CD14-positive monocyte (primary cell): ENCODE results near the gene SPATS2L. TPM values are rescaled to one million over a fixed set of nuclear protein-coding genes. Genes with fewer than 3 reads are reported as not detected.

ENCODE experiments used
- DNase-seq, 3 donors: peaks; one replicate each; pipeline ENCODE4 v3.0.0-alpha.2; 2011 to 2022
- H2AFZ ChIP-seq: 2 replicates; pipeline ENCODE4 v1.6.0; 2012; ENCODE audit warnings: mild to moderate bottlenecking, low read depth, low read length, inconsistent platforms; ENCODE audit not compliant: insufficient read depth, poor library complexity, severe bottlenecking
- H3K27ac ChIP-seq, 2 donors: 1 replicate in 1 of 2; 2 replicates in 1 of 2; pipeline ENCODE4 v1.5.1; 2012 to 2013; ENCODE audit warnings: low read length in 2 of 2, control low read depth in 1 of 2, inconsistent platforms in 1 of 2, low read depth in 1 of 2, mild to moderate bottlenecking in 1 of 2
- H3K27me3 ChIP-seq, 2 donors: one replicate each; pipeline versions ENCODE4 v1.6.0 to v1.6.1; 2011 to 2013; ENCODE audit warnings: low read length in 2 of 2; ENCODE audit not compliant: control insufficient read depth in 2 of 2, insufficient read depth in 2 of 2
- H3K36me3 ChIP-seq, 2 donors: replicated peaks in 1 of 2; 1 replicate in 1 of 2; 2 replicates in 1 of 2; pipeline versions ENCODE4 v1.5.1 to v1.6.1; 2012 to 2013; ENCODE audit warnings: low read length in 2 of 2, control low read depth in 1 of 2, inconsistent platforms in 1 of 2, mild to moderate bottlenecking in 1 of 2; ENCODE audit not compliant: insufficient read depth in 2 of 2, control insufficient read depth in 1 of 2
- H3K4me1 ChIP-seq, 2 donors: 1 replicate in 1 of 2; 2 replicates in 1 of 2; pipeline versions ENCODE4 v1.5.1 to v1.6.1; 2012 to 2013; ENCODE audit warnings: low read length in 2 of 2, control low read depth in 1 of 2, inconsistent platforms in 1 of 2, mild to moderate bottlenecking in 1 of 2, moderate library complexity in 1 of 2; ENCODE audit not compliant: insufficient read depth in 2 of 2, control insufficient read depth in 1 of 2
- H3K4me2 ChIP-seq: replicated peaks from 2 replicates; pipeline ENCODE3; 2012; ENCODE audit warnings: low read length, moderate library complexity, mild to moderate bottlenecking; ENCODE audit not compliant: poor library complexity, severe bottlenecking; ENCODE audit errors: extremely low read depth
- H3K4me3 ChIP-seq, 3 experiments: fragments of 200-600 bp in 1 of 3; sonication (generic) in 1 of 3; replicated peaks in 1 of 3; 1 replicate in 2 of 3; 2 replicates in 1 of 3; pipeline ENCODE4 v1.5.1; 2011 to 2013; ENCODE audit warnings: low read length in 3 of 3, mild to moderate bottlenecking in 3 of 3, control low read depth in 2 of 3, low read depth in 2 of 3, inconsistent platforms in 1 of 3, moderate library complexity in 1 of 3
- H3K79me2 ChIP-seq: 2 replicates; pipeline ENCODE4 v1.6.0; 2012; ENCODE audit warnings: mild to moderate bottlenecking, control low read depth, inconsistent platforms, low read length, moderate library complexity; ENCODE audit not compliant: insufficient read depth
- H3K9ac ChIP-seq: 2 replicates; pipeline ENCODE4 v1.6.0; 2017; ENCODE audit warnings: low read length, mild to moderate bottlenecking; ENCODE audit not compliant: insufficient read depth, poor library complexity, severe bottlenecking
- H3K9me3 ChIP-seq, 2 donors: replicated peaks in 1 of 2; 1 replicate in 1 of 2; 2 replicates in 1 of 2; pipeline versions ENCODE4 v1.5.1 to v1.6.1; 2012 to 2013; ENCODE audit warnings: low read length in 2 of 2, control low read depth in 1 of 2; ENCODE audit not compliant: control insufficient read depth in 1 of 2, insufficient read depth in 1 of 2
- H4K20me1 ChIP-seq: 2 replicates; pipeline ENCODE4 v1.6.0; 2012; ENCODE audit warnings: mild to moderate bottlenecking, low read length, control low read depth, moderate library complexity; ENCODE audit not compliant: insufficient read depth
- H3K27ac Mint-ChIP-seq, 7 donors: one replicate each; pipeline ENCODE4 v1.8.0; 2020; ENCODE audit warnings: mild to moderate bottlenecking in 7 of 7, mixed read lengths in 7 of 7, moderate library complexity in 6 of 7, inconsistent platforms in 2 of 7
- H3K27me3 Mint-ChIP-seq, 3 donors: one replicate each; pipeline ENCODE4 v1.8.0; 2021 to 2022; ENCODE audit warnings: low read depth in 3 of 3, mild to moderate bottlenecking in 3 of 3, mixed read lengths in 3 of 3, moderate library complexity in 3 of 3, inconsistent platforms in 1 of 3
- H3K36me3 Mint-ChIP-seq, 2 donors: one replicate each; pipeline ENCODE4 v1.8.0; 2020; ENCODE audit warnings: mixed read lengths in 2 of 2, inconsistent platforms in 1 of 2, mild to moderate bottlenecking in 1 of 2
- H3K4me1 Mint-ChIP-seq: one replicate; pipeline ENCODE4 v1.8.0; 2020; ENCODE audit warnings: mild to moderate bottlenecking, mixed read lengths
- H3K4me3 Mint-ChIP-seq, 2 donors: one replicate each; pipeline ENCODE4 v1.8.0; 2020; ENCODE audit warnings: mild to moderate bottlenecking in 2 of 2, mixed read lengths in 2 of 2, moderate library complexity in 1 of 2
- H3K9me3 Mint-ChIP-seq, 7 donors: one replicate each; pipeline ENCODE4 v1.8.0; 2020 to 2022; ENCODE audit warnings: mixed read lengths in 7 of 7, mild to moderate bottlenecking in 6 of 7, moderate library complexity in 6 of 7, inconsistent platforms in 2 of 7
- WGBS: methylation state at CpG from one replicate; pipeline ENCODE4 v1.1.5; 2013; ENCODE audit warnings: missing lambda C conversion rate; ENCODE audit not compliant: insufficient coverage; 5-methylcytosine and 5-hydroxymethylcytosine counted together
- intact Hi-C, 2 donors: fragments of 100-400 bp; cut with micrococcal nuclease; formaldehyde crosslinking; loops; one replicate each; pipeline versions ENCODE4 v1.15.0 to v1.15.1; 2023
- polyA plus RNA-seq, 3 donors: library from polyadenylated mRNA; depleted of rRNA in 1 of 3; unstranded in 2 of 3; stranded (reverse) in 1 of 3; fragments of 300-500 nt in 2 of 3; fragments of >200 nt in 1 of 3; fragmentation: Illumina TruSeq in 2 of 3; gene quantifications; 1 replicate in 2 of 3; 2 replicates in 1 of 3; pipeline ENCODE4 v1.2.3, GENCODE V29; 2012 to 2021
- TF ChIP-seq, protein P1 (sequence below): fragments of 200-600 bp; IDR thresholded peaks from one replicate; pipeline ENCODE4 v1.8.0; 2022; ENCODE audit warnings: antibody characterized with exemption, mild to moderate bottlenecking

Gene SPATS2L
- polyA plus RNA-seq, 3 donors = 2.7 to 5.2 (median 3.2) TPM

DNA sequence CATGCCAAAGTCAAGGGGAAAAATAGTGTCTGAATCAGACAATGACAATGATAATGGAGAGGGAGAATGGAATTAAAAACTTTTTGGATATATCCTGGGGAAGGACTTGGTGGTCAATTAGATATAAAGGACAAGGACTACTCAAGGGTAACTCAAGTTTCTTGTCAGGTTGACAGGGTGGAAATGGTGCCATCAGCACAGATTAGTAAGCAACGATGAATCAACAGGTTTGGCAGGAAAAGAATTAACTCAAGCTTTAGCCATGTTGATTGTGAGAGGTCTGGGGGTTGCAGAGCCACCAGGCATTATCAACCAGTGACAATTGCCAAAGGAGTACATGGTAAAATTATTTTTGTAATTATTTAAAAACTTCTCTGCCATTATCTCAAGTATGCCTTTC, 35.8 kb upstream of the SPATS2L start:
- H3K36me3 Mint-ChIP-seq = no peaks in the 10 kb centered on the region
- intact Hi-C loops = no loop called here
- no peak overlapping the region for H3K27ac Mint-ChIP-seq
- no peaks in the 10 kb centered on the region for H3K27me3 Mint-ChIP-seq
- H3K9me3 Mint-ChIP-seq = peaks cover 0 to 4% (median 0%) of the 10 kb centered on the region in 7 donors
- DNase-seq = no peak
- no peaks in the 10 kb centered on the region for H3K9me3 ChIP-seq
- no peaks in the 10 kb centered on the region for H3K27me3 ChIP-seq
- H3K9ac ChIP-seq = no peak overlapping the region
- TF ChIP-seq, protein P1, sequence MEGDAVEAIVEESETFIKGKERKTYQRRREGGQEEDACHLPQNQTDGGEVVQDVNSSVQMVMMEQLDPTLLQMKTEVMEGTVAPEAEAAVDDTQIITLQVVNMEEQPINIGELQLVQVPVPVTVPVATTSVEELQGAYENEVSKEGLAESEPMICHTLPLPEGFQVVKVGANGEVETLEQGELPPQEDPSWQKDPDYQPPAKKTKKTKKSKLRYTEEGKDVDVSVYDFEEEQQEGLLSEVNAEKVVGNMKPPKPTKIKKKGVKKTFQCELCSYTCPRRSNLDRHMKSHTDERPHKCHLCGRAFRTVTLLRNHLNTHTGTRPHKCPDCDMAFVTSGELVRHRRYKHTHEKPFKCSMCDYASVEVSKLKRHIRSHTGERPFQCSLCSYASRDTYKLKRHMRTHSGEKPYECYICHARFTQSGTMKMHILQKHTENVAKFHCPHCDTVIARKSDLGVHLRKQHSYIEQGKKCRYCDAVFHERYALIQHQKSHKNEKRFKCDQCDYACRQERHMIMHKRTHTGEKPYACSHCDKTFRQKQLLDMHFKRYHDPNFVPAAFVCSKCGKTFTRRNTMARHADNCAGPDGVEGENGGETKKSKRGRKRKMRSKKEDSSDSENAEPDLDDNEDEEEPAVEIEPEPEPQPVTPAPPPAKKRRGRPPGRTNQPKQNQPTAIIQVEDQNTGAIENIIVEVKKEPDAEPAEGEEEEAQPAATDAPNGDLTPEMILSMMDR = no peak
- H4K20me1 ChIP-seq = no peaks in the 10 kb centered on the region
- H3K27ac ChIP-seq = no peak overlapping the region
- no peak overlapping the region for H2AFZ ChIP-seq
- H3K4me1 Mint-ChIP-seq = no peaks in the 10 kb centered on the region
- H3K4me2 ChIP-seq = no peak overlapping the region
- H3K4me3 ChIP-seq = no peak overlapping the region
- no peaks in the 10 kb centered on the region for H3K4me1 ChIP-seq
- no CpG with 5 or more reads among the region's 1 CpG for WGBS
- H3K4me3 Mint-ChIP-seq = no peak overlapping the region
- no peaks in the 10 kb centered on the region for H3K36me3 ChIP-seq
- H3K79me2 ChIP-seq = no peaks in the 10 kb centered on the region

GRCh38 chr2:200272320-200272719, 34.2 kb upstream of the SPATS2L start:
- Mint-ChIP-seq H3K27ac (no peak overlapping the region), H3K9me3 (peaks cover 0 to 4% (median 0%) of the 10 kb centered on the region in 7 donors), H3K4me3 (no peak overlapping the region), H3K36me3 (no peaks in the 10 kb centered on the region), H3K4me1 (no peaks in the 10 kb centered on the region), H3K27me3 (peaks cover 0 to 2% (median 0%) of the 10 kb centered on the region in 3 donors)
- H3K36me3 ChIP-seq = no peaks in the 10 kb centered on the region
- DNase-seq = no peak
- no peak overlapping the region for H3K9ac ChIP-seq
- no peaks in the 10 kb centered on the region for H4K20me1 ChIP-seq
- H3K9me3 ChIP-seq = no peaks in the 10 kb centered on the region
- no peaks in the 10 kb centered on the region for H3K4me1 ChIP-seq
- TF ChIP-seq, protein P1 = no peak
- intact Hi-C loops = no loop called here
- H3K79me2 ChIP-seq = no peaks in the 10 kb centered on the region
- no peak overlapping the region for H3K27ac ChIP-seq
- no CpG with 5 or more reads among the region's 2 CpGs for WGBS
- H3K4me3 ChIP-seq = no peak overlapping the region
- no peaks in the 10 kb centered on the region for H3K27me3 ChIP-seq
- H2AFZ ChIP-seq = no peak overlapping the region
- H3K4me2 ChIP-seq = no peak overlapping the region
